DOHH2 (cell line): ENCODE measurements around the gene POPDC3.

ENCODE experiments used
- H3F3A ChIP-seq: fragments of 200-600 bp; sonication (generic), shearing (Covaris generic); 2 replicates; pipeline ENCODE4 v1.6.0; 2016; ENCODE audit warnings: antibody characterized with exemption, mild to moderate bottlenecking; ENCODE audit not compliant: control insufficient read depth, insufficient read depth
- H3K27ac ChIP-seq: fragments of 200-600 bp; sonication (generic); 2 replicates; pipeline ENCODE4 v1.5.1; 2014; ENCODE audit warnings: low read depth, mild to moderate bottlenecking, low read length, moderate library complexity
- H3K27me3 ChIP-seq: fragments of 200-600 bp; sonication (generic); 2 replicates; pipeline ENCODE4 v1.6.1; 2014; ENCODE audit warnings: mild to moderate bottlenecking, low read length, mixed read lengths; ENCODE audit not compliant: control insufficient read depth
- H3K36me3 ChIP-seq: fragments of 200-600 bp; sonication (generic); 2 replicates; pipeline ENCODE4 v1.6.1; 2014; ENCODE audit warnings: mild to moderate bottlenecking, low read length, moderate library complexity, mixed read lengths; ENCODE audit not compliant: control insufficient read depth
- H3K4me1 ChIP-seq: fragments of 200-600 bp; sonication (generic); 2 replicates; pipeline ENCODE4 v1.6.1; 2014; ENCODE audit warnings: mild to moderate bottlenecking, low read length, mixed read lengths; ENCODE audit not compliant: control insufficient read depth
- H3K4me2 ChIP-seq: fragments of 200-600 bp; sonication (generic); 2 replicates; pipeline ENCODE4 v1.6.0; 2014; ENCODE audit warnings: mild to moderate bottlenecking, low read length, moderate library complexity
- H3K4me3 ChIP-seq: fragments of 200-600 bp; sonication (generic); 2 replicates; pipeline ENCODE4 v1.5.1; 2014; ENCODE audit warnings: mild to moderate bottlenecking, low read length, mixed read lengths
- H3K79me2 ChIP-seq: fragments of 200-600 bp; sonication (generic); 2 replicates; pipeline ENCODE4 v1.6.1; 2014; ENCODE audit warnings: mild to moderate bottlenecking, low read length, mixed read lengths; ENCODE audit not compliant: control insufficient read depth
- H3K9me2 ChIP-seq: fragments of 200-600 bp; sonication (generic); replicated peaks from 2 replicates; pipeline ENCODE4 v1.6.1; 2014; ENCODE audit warnings: mild to moderate bottlenecking, low read length, mixed read lengths; ENCODE audit not compliant: control insufficient read depth
- H3K9me3 ChIP-seq: fragments of 200-600 bp; sonication (generic); 2 replicates; pipeline ENCODE4 v1.6.1; 2014; ENCODE audit warnings: antibody characterized with exemption, low read length, mixed read lengths; ENCODE audit not compliant: control insufficient read depth, insufficient read depth
- H4K20me1 ChIP-seq: fragments of 200-600 bp; sonication (generic); 2 replicates; pipeline ENCODE4 v1.6.0; 2014; ENCODE audit warnings: low read depth, mild to moderate bottlenecking, antibody characterized with exemption, low read length, moderate library complexity; ENCODE audit not compliant: control insufficient read depth, insufficient read depth
- CTCF ChIP-seq: fragments of 200-600 bp; sonication (generic); IDR thresholded peaks from one replicate; pipeline ENCODE4 v1.5.1; 2014; ENCODE audit warnings: antibody characterized with exemption, mild to moderate bottlenecking, low read depth, low read length; ENCODE audit not compliant: poor library complexity, severe bottlenecking
- EZH2phosphoT487 ChIP-seq: fragments of 200-600 bp; sonication (generic); IDR thresholded peaks from 2 replicates; pipeline ENCODE4 v1.6.1; 2017; ENCODE audit warnings: borderline replicate concordance, mild to moderate bottlenecking, antibody characterized with exemption, low read length, moderate library complexity, mixed read lengths

Gene POPDC3

GRCh38 chr6:105108631-105109262 is 71.1 kb downstream of the POPDC3 start:
- H3K4me2 ChIP-seq = no peak overlapping the region
- no peak overlapping the region for H3K4me3 ChIP-seq
- no peak overlapping the region for H3K27ac ChIP-seq
- no peaks in the 10 kb centered on the region for H3K36me3 ChIP-seq
- H3K79me2 ChIP-seq = no peaks in the 10 kb centered on the region
- H3K9me3 ChIP-seq = no peaks in the 10 kb centered on the region
- no peaks in the 10 kb centered on the region for H3K9me2 ChIP-seq
- no peaks in the 10 kb centered on the region for H4K20me1 ChIP-seq
- no peaks in the 10 kb centered on the region for H3F3A ChIP-seq
- TF ChIP-seq EZH2phosphoT487 (no peak), CTCF (no peak)
- no peaks in the 10 kb centered on the region for H3K4me1 ChIP-seq
- no peaks in the 10 kb centered on the region for H3K27me3 ChIP-seq
